Measurements from ENCODE around the gene BID.

GRCh38 chr22:17780741-17781318, 6.6 kb upstream of the BID start:
- TF ChIP-seq CTCF (IDR thresholded peaks at IDR 0.05; ENCODE audit: borderline replicate concordance, extremely low read depth, low read length, poor library complexity, severe bottlenecking) = no peak
- TF ChIP-seq EZH2 (IDR thresholded peaks at IDR 0.05; ENCODE audit: borderline replicate concordance, low read depth, low read length, severe bottlenecking) = no peak
